GM19099 (cell line): ENCODE measurements around the gene MMS22L.

Source experiments
- POLR2A ChIP-seq: IDR thresholded peaks from 3 replicates; pipeline ENCODE4 v1.6.1; 2011; ENCODE audit warnings: low read depth; ENCODE audit not compliant: insufficient read length; ENCODE audit errors: extremely low read depth

MMS22L gene

DNA sequence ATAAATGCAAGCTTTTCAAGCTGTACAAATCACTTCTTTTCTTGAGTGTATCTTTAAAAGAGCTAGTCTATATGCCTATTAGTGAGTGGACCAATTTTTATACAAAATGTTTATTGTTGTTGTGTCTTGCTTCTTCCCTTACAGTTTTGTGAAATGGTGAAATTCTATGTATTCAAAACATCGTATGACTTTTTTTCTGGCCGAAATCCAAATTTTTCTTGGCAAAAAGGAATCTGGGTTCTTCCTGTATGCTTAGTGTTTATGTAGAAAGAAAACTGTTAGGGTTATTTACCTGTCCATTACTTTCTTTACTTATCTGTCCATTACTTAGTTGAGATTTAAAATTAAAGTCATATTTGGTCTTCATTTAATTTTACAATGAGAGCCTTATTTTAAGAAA, 153.9 kb downstream of the MMS22L start:
- no peak for TF ChIP-seq POLR2A

- TF ChIP-seq POLR2A, result no peak
Measured at GRCh38 chr6:97128507-97128906, 154.5 kb downstream of the MMS22L start.

- TF ChIP-seq POLR2A, result no peak
Measured at GRCh38 chr6:97123652-97124051, 159.4 kb downstream of the MMS22L start.

DNA sequence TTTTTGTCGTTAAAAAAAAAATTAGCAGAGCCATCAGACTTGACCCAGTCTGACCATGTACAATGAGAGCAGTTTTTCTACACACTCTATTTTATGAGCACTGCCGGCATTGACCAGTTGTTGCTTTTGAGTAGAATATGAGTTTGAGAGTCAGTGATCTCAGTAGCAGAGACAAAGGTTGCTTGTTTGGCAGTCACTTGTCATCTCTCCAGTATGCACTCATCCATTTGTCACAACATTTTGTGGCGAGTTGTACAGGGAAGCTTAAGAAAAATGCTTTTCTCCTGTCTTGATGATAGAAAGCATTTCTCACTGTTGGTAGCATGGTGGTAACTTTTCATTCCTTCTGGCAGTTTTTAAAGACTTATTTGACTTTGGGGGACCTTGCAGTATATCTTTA, 159.9 kb downstream of the MMS22L start:
- no peak for TF ChIP-seq POLR2A

GRCh38 chr6:97120511-97120910, 162.5 kb downstream of the MMS22L start:
- TF ChIP-seq POLR2A, result no peak

- TF ChIP-seq POLR2A, result no peak
Measured at GRCh38 chr6:97114645-97115044, 168.4 kb downstream of the MMS22L start.

DNA sequence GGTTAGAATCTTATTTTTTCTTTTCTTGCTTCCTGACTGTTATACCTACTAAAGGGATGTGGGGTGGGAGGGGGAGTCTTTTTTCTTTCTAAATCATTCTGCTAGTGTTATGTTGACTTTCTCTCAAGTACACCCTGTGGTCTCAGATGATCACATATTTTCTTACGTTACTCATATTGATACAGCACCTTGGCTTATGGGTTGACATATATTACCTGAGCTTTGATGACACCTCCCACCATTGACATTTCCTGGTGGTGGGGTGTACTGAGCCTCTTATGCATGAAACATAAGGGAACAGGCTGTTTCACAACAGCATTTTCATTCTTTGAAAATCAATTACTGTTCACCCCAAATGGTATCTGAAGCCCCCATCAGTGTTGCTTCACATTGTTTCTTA, 169.8 kb downstream of the MMS22L start:
- no peak for TF ChIP-seq POLR2A

DNA sequence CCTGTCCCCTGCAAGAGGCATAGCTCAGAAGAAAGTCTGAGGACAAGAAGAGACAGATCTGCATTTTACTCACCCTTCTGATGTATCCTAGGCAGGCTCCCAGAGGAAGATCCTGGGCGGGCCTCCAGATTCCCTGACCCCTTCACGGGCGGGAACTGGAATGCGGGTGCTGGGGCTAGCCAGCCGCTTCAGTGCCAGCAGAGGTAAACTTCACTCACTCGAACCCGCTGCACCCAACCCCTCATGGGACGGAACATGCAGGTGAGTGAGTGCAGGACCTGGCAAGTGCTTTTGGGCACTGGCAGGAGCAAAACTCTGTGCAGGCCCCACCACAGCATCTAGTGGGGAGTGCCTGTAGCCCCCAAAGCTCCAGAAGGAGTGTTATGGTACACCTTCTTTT, 171.8 kb downstream of the MMS22L start:
- no peak for TF ChIP-seq POLR2A

GRCh38 chr6:97110626-97111025, 172.4 kb downstream of the MMS22L start:
- TF ChIP-seq POLR2A, result no peak

GRCh38 chr6:97110149-97110548, 172.9 kb downstream of the MMS22L start:
- TF ChIP-seq POLR2A, result no peak

- no peak for TF ChIP-seq POLR2A
Measured at GRCh38 chr6:97109444-97109843, 173.6 kb downstream of the MMS22L start.

GRCh38 chr6:97102145-97102790, 180.7 kb downstream of the MMS22L start:
- TF ChIP-seq POLR2A, result no peak

DNA sequence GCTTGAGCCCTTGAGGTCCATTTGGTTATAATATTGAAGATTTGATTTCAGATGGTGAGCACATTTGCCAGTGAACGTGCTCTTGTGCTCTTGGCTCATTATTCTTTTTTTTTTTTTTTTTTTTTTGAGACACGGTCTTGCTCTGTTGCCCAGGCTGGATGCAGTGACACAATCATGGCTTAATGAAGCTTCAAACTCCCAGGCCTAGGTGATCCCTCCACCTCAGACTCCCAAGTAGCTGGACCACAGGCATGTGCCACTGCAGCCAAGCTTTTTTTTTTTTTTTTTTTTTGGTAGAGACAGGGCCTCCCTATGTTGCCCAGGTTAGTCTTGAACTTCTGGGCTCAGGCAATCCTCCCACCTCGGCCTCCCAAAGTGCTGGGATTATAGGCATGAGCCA, 182.3 kb downstream of the MMS22L start:
- no peak for TF ChIP-seq POLR2A

- TF ChIP-seq POLR2A, result no peak
Measured at GRCh38 chr6:97097068-97098047, 185.7 kb downstream of the MMS22L start.

GRCh38 chr6:97095311-97095850, 187.6 kb downstream of the MMS22L start:
- no peak for TF ChIP-seq POLR2A

DNA sequence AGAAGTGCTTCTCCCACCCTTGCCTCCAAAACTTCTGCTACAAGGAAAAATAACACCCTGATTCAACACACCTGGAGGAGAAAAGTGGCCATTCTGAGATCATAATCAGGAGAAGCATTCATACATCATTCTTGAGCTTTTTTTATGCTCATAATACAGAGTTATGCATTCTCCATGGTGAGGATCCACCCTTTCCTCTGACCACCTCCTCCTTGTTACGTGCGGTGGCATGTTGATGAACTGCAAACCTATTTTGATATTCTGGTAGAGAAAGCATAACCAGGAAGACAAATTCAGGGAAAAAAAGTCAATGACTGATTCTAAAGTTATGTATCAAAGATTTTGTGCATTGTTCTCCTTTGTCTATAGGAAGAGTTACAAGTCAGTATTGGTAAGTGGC, 188.6 kb downstream of the MMS22L start:
- no peak for TF ChIP-seq POLR2A
